Tibial nerve (tissue), 3 donors: ENCODE results near the gene LFNG.

Experiments used
- CTCF ChIP-seq, 5 experiments: fragments of 200-600 bp in 3 of 5; fragments of 450-650 bp in 2 of 5; sonication (generic) in 3 of 5; IDR thresholded peaks; one replicate each; pipeline ENCODE4 v1.5.1; 2016 to 2019; ENCODE audit warnings: antibody characterized with exemption in 5 of 5, mild to moderate bottlenecking in 3 of 5, moderate library complexity in 2 of 5
- POLR2A ChIP-seq, 2 donors: fragments of 450-650 bp; IDR thresholded peaks; one replicate each; pipeline ENCODE4 v1.6.1; 2017; ENCODE audit warnings: antibody characterized with exemption in 2 of 2, mild to moderate bottlenecking in 2 of 2, moderate library complexity in 2 of 2

GRCh38 chr7:2518737-2519118, 846 bp upstream of the LFNG start:
- TF ChIP-seq CTCF (IDR thresholded peaks at IDR 0.05) (no peak), POLR2A (IDR thresholded peaks at IDR 0.05) (no peak)
